ENCODE measurements around the gene CEP55.
A peak's percentile ranks its signal among the peaks of the same experiment; 100 is the strongest.

Gene CEP55

DNA sequence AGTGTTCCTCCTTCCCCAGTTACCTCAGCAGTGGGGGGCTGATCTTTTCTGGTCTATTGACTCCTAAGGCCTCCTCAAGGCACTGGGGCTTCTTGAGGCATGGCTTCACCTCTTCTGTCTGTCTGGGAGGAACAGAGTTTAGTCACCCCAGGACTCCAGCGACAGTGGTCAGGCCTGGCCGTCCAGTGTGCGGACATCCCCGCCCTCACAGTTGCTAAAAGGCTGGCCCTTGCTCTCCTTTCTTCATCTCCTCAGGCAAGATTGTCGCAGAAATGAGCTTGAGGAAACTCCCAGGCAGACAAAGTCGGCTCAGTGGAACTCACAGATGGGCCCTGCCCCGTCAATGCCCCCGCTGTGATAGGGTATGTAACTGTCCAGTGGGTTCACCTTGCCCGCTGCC, 63.1 kb downstream of the CEP55 start:
- no peak overlapping the region for H3K4me3 ChIP-seq (replicated peaks; ENCODE audit: insufficient read depth, low read length)
- no peak overlapping the region for H3K27ac ChIP-seq (replicated peaks)
- TF ChIP-seq SPI1 (IDR thresholded peaks at IDR 0.05; ENCODE audit: borderline replicate concordance, low read depth) (no peak), GABPA (IDR thresholded peaks at IDR 0.05; ENCODE audit: low read depth) (no peak), CTCF (IDR thresholded peaks at IDR 0.05; ENCODE audit: insufficient read depth, low read length) (no peak), POLR2AphosphoS5 (IDR thresholded peaks at IDR 0.05; ENCODE audit: low read depth) (no peak)
- TF ChIP-seq, protein P1, sequence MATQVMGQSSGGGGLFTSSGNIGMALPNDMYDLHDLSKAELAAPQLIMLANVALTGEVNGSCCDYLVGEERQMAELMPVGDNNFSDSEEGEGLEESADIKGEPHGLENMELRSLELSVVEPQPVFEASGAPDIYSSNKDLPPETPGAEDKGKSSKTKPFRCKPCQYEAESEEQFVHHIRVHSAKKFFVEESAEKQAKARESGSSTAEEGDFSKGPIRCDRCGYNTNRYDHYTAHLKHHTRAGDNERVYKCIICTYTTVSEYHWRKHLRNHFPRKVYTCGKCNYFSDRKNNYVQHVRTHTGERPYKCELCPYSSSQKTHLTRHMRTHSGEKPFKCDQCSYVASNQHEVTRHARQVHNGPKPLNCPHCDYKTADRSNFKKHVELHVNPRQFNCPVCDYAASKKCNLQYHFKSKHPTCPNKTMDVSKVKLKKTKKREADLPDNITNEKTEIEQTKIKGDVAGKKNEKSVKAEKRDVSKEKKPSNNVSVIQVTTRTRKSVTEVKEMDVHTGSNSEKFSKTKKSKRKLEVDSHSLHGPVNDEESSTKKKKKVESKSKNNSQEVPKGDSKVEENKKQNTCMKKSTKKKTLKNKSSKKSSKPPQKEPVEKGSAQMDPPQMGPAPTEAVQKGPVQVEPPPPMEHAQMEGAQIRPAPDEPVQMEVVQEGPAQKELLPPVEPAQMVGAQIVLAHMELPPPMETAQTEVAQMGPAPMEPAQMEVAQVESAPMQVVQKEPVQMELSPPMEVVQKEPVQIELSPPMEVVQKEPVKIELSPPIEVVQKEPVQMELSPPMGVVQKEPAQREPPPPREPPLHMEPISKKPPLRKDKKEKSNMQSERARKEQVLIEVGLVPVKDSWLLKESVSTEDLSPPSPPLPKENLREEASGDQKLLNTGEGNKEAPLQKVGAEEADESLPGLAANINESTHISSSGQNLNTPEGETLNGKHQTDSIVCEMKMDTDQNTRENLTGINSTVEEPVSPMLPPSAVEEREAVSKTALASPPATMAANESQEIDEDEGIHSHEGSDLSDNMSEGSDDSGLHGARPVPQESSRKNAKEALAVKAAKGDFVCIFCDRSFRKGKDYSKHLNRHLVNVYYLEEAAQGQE (IDR thresholded peaks at IDR 0.05; ENCODE audit: insufficient replicate concordance, low read depth), result no peak
- no peak for DNase-seq (ENCODE audit: low read depth in 1 of 2, low spot score in 1 of 2)
- H3K27me3 ChIP-seq (ENCODE audit: insufficient read depth, poor library complexity, severe bottlenecking), result no peaks in the 10 kb centered on the region

DNA sequence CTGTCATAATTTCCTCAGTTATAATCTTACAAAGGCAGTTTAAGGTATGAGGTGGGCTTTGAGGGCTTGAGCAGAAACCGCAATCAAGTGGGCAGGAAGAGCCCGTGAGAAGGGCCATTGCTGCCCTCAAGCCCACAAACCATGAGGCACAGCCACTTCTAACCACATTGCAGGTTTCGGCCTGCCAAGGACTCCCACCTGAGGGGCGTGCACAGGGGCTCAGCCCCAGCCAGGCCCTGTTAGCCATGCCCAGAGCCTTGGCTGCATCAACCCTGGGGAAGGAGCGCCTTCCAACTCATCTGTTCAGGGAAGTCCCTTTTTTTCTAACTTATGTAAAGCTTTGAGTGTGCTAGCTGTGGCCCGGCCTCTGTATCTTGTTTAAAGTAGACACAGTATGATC, 64.1 kb downstream of the CEP55 start:
- H3K27ac ChIP-seq (replicated peaks), result no peak overlapping the region
- no peak for DNase-seq (ENCODE audit: low read depth in 1 of 2, low spot score in 1 of 2)
- no peak overlapping the region for H3K4me3 ChIP-seq (replicated peaks; ENCODE audit: insufficient read depth, low read length)
- H3K27me3 ChIP-seq (ENCODE audit: insufficient read depth, poor library complexity, severe bottlenecking), result no peaks in the 10 kb centered on the region
- TF ChIP-seq, protein P1 (IDR thresholded peaks at IDR 0.05; ENCODE audit: insufficient replicate concordance, low read depth), result no peak
- TF ChIP-seq SPI1 (IDR thresholded peaks at IDR 0.05; ENCODE audit: borderline replicate concordance, low read depth), result no peak
- no peak for TF ChIP-seq GABPA (IDR thresholded peaks at IDR 0.05; ENCODE audit: low read depth)
- no peak for TF ChIP-seq CTCF (IDR thresholded peaks at IDR 0.05; ENCODE audit: insufficient read depth, low read length)
- TF ChIP-seq POLR2AphosphoS5 (IDR thresholded peaks at IDR 0.05; ENCODE audit: low read depth), result no peak

DNA sequence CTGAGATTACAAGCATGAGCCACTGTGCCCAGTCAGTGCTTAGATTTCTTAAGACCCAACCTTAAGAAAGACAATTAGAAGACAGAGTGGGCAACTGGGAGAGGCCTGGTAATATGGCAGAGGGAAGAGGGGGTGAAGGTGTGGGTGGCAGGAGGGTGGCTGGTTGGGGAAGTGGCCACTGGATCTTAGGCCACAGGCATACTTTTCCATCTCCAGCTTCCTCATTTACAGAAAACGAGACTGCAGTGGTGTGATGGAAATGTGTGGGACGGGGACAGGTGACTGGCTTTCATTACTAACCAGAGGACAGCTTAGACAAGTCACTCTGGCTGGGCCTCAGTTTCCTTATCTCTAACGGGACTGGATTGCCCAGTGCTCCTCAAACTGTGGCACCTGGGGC, 69.0 kb downstream of the CEP55 start:
- Histone ChIP-seq H3K27ac (replicated peaks) (peak overlapping the region; percentile 19; the same call in 1 of the 2 replicates), H3K27me3 (ENCODE audit: insufficient read depth, poor library complexity, severe bottlenecking) (no peaks in the 10 kb centered on the region), H3K4me3 (replicated peaks; ENCODE audit: insufficient read depth, low read length) (no peak overlapping the region)
- peak; percentile 48 to 62 for DNase-seq (ENCODE audit: low read depth in 1 of 2, low spot score in 1 of 2)
- TF ChIP-seq POLR2AphosphoS5 (IDR thresholded peaks at IDR 0.05; ENCODE audit: low read depth) (peak; percentile 45), CTCF (IDR thresholded peaks at IDR 0.05; ENCODE audit: insufficient read depth, low read length) (no peak), SPI1 (IDR thresholded peaks at IDR 0.05; ENCODE audit: borderline replicate concordance, low read depth) (peak; percentile 87)

Data from HL-60 (cell line).